ENCODE results near the gene AKAP8L.

AKAP8L gene

GRCh38 chr19:15418579-15419412 lies at the start of gene AKAP8L:
AKAP8L (minus strand) TSS chr19:15418988; CDS start chr19:15418923, 65 bp downstream.
- DNase-seq (ENCODE audit: low read depth in 2 of 2) = peak; percentile 91 to 96

GRCh38 chr19:15467734-15468214 lies 49.0 kb upstream of the AKAP8L start:
- no peak for DNase-seq (ENCODE audit: low read depth in 2 of 2)

- peak in 1 of 2 donors; percentile 47 for DNase-seq (ENCODE audit: low read depth in 2 of 2)
Measured at GRCh38 chr19:15466851-15467733, 48.3 kb upstream of the AKAP8L start.

- peak; percentile 33 to 60 for DNase-seq (ENCODE audit: low read depth in 2 of 2)
Measured at GRCh38 chr19:15464394-15465385, 45.9 kb upstream of the AKAP8L start, which contains the start of gene RASAL3. RASAL3 (minus strand) TSS chr19:15464544; CDS start chr19:15464358, 186 bp downstream.

- DNase-seq (ENCODE audit: low read depth in 2 of 2) = peak; percentile 45 to 60
Measured at GRCh38 chr19:15463861-15464371, 45.1 kb upstream of the AKAP8L start.

- no peak for DNase-seq (ENCODE audit: low read depth in 2 of 2)
Measured at GRCh38 chr19:15461694-15462093, 42.9 kb upstream of the AKAP8L start.

GRCh38 chr19:15457701-15458484 lies 39.1 kb upstream of the AKAP8L start:
- DNase-seq (ENCODE audit: low read depth in 2 of 2) = no peak

- no peak for DNase-seq (ENCODE audit: low read depth in 2 of 2)
Measured at GRCh38 chr19:15456871-15457700, 38.3 kb upstream of the AKAP8L start.

- no peak for DNase-seq (ENCODE audit: low read depth in 2 of 2)
Measured at GRCh38 chr19:15456441-15456840, 37.7 kb upstream of the AKAP8L start.

- no peak for DNase-seq (ENCODE audit: low read depth in 2 of 2)
Measured at GRCh38 chr19:15455996-15456395, 37.2 kb upstream of the AKAP8L start.

- no peak for DNase-seq (ENCODE audit: low read depth in 2 of 2)
Measured at GRCh38 chr19:15453906-15454860, 35.4 kb upstream of the AKAP8L start.

- no peak for DNase-seq (ENCODE audit: low read depth in 2 of 2)
Measured at GRCh38 chr19:15453091-15453578, 34.3 kb upstream of the AKAP8L start.

GRCh38 chr19:15452111-15453047 lies 33.6 kb upstream of the AKAP8L start:
- no peak for DNase-seq (ENCODE audit: low read depth in 2 of 2)

GRCh38 chr19:15450528-15450890 lies 31.7 kb upstream of the AKAP8L start:
- no peak for DNase-seq (ENCODE audit: low read depth in 2 of 2)

- peak; percentile 68 to 83 for DNase-seq (ENCODE audit: low read depth in 2 of 2)
Measured at GRCh38 chr19:15449620-15450527, 31.1 kb upstream of the AKAP8L start, which contains the start of gene WIZ. WIZ (minus strand) TSS chr19:15449956; CDS start chr19:15448307, 1,649 bp downstream.
